Left hindlimb (tissue), 1 donor: ENCODE data around the gene CGB7.
A peak's percentile ranks its signal among the peaks of the same experiment; 100 is the strongest.
"Not testable (repeated sequence)": the region's sequence is repeated elsewhere in the genome, so short reads cannot be mapped to it uniquely, and the experiment has no call there.

Experiments used
- DNase-seq: peaks from one replicate; pipeline ENCODE4 v3.0.0-alpha.2; 2018

The CGB7 gene

DNA sequence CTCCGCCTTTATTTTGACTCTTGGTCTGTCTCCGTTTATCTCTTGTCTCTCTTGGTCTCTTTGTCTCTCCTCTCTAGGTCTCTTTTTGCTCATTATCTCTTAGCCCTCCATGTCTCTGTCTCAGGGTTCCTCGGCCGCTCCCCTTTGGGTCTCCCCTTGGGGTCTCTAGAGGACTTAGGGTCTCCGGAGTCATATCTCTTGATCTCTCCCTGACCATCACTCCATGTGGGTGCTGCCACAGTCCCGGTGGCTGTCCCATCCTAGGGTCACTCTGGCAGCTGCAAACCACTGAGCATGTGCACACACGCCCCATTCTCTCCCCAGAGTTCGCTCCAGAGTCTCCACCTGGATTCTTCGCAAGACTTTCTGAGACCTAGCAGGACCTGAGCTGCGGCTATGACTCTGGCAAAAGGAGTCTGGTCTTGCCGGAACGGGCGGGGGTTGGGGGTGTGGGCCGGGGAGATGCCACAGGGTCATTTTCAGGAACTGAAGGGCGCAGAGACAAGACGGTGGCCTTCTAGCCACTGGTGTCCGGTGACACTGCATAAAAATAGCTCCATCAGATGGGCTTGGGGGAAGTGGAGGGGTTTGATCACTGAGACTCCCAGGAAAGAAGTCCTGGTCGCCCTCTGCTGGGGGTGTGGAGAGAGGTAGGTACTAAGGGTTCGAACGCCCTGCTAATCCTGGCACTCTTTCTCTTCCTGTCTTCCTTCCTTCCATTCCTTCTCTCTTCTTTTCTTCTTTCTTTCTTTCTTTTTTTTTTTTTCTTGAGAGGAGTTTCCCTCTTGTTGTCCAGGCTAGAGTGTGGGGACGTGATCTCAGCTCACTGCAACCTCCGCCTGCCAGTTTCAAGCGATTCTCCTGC is 16.2 kb upstream of the CGB7 start:
- no peak for DNase-seq

- DNase-seq: no peak
Observed at GRCh38 chr19:49071860-49072547, 14.5 kb upstream of the CGB7 start.

DNA sequence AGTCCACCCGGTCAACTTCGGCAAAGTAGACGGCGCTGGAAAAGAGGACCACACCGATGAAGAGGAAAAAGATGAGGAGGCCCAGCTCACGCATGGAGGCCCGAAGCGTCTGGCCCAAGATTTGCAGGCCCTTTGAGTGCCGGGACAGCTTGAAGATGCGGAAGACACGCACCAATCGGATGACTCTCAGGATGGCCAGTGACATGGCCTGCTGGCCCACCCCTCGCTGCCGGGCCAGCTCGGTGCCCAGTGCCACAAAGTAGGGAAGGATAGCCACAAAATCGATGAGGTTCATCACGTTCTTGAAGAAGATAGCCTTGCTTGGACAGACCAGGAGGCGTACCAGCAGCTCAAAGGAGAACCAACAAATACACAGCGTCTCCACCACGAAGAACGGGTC is 12.9 kb upstream of the CGB7 start:
- DNase-seq: no peak

- no peak for DNase-seq
Observed at GRCh38 chr19:49069026-49069425, 11.5 kb upstream of the CGB7 start.

DNA sequence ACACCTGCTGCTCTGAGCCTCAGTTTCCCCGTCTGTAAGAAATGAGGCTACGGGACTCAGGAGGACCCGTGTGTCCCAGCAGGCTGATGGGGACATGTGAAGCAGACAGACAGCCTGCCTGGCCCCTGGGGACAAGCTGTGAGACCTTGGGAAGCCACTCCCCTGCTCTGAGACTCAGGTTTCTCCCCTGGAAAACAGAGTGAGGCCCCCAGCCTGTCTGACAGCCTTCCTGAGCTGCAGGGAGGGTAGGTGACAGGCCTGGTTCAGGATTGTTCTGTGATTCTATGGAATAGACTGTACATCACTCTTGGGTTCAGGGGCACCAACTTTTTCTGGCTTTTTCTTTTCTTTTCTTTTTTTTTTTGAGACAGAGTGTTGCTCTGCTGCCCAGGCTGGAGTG is 10.0 kb upstream of the CGB7 start:
- no peak for DNase-seq

- no peak for DNase-seq
Observed at GRCh38 chr19:49065905-49066512, 8.5 kb upstream of the CGB7 start.

GRCh38 chr19:49064768-49065611 is 7.4 kb upstream of the CGB7 start, which contains the start of gene NTF4:
TSS of gene NTF4 (minus strand) at chr19:49064818. CDS start at chr19:49061997, 2,821 bp downstream.
- DNase-seq: peak; percentile 44

- DNase-seq: no peak
Observed at GRCh38 chr19:49064029-49064629, 6.6 kb upstream of the CGB7 start.

DNA sequence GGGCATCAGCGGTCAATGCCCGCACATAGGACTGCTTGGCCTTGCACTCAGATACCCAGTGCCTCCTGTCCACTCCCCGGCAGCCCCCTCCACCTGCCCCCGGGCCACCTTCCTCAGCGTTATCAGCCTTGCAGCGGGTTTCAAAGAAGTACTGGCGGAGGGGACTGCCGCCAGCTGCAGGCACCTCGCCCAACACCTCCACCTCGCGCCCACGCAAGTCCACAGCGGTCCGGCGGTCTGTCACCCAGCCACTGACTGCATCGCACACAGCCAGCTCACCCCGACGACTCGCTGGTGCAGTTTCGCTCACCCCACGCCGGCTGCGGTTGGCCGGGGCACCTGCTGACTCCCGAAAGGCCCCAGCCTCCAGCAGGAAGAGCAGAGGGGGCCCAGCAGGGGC is 3.9 kb upstream of the CGB7 start:
- DNase-seq: no peak

GRCh38 chr19:49061000-49061399 is 3.5 kb upstream of the CGB7 start:
- DNase-seq: no peak

DNA sequence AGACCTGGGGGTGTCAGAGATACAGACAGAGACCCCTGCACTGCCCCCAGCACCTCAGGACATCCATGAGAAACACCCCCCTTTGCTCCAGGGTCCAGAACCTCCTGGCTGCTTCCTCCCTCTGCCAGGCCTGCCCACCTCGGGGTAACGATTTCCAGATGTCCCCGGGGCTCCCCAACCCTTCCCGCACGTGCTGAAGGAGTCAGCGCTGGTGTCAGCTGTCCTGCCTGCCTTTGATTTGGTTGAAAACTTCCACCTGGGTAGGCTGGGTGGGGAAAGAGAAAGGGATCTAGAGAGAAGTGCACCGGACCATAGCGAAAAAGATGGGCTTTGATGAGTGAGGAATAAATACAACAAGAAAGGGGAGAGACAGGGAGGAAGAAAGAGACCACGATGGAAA is 1.5 kb upstream of the CGB7 start:
- DNase-seq: no peak

GRCh38 chr19:49058562-49058961 is 1.0 kb upstream of the CGB7 start:
- DNase-seq: no peak

GRCh38 chr19:49056902-49057596 is 500 bp downstream of the CGB7 start:
- not testable (repeated sequence) for DNase-seq

GRCh38 chr19:49056101-49056901 is 1.2 kb downstream of the CGB7 start:
- peak; percentile 59 for DNase-seq

DNA sequence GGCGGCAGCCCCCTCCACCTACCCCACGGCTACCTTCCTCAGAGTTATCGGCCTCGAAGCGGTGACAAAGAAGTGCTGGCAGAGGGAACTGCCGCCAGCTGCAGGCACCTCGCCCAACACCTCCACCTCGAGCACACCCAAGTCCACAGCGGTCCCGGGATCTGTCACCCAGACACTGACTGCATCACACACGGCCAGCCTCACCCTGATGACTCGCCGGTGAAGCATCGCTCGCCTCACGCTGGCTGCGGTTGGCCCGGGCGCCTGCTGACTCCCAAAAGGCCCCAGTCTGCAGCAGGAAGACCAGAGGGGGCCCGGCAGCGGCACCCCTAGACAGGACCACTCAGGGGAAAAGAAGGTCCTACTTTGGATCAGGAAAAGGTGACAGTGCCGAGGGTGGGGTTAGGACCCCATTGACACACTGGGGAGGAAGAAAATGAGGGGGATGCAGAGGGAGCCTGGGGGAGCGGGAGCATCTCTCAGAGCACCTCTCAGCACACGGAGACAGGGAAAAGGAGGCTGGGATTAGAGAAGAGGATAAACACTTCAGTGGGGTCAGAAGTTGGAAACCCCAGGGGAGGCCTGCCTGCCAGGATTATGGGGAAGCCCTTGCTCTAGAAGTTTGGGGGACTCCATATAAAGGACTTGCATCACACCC is 7.0 kb downstream of the CGB7 start:
- DNase-seq: not testable (repeated sequence)

DNA sequence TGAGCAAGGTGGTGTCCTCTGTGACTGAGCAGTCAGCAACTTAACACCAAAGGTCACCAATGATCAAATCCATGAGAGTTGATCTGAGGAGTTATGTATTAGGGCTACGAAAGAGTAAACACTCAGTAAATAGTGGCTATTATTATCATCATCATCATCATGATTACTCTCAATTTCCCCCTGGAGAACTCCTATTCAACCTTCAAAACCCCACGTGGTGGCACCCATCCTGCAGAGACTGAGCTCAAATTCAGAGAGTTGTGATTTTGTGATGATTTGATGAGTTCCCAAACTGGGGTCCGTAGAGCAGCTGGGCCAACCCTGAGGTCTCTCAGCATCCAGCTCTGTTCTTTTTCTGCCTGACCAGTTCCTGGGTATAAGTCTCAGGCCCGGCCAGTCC is 7.7 kb downstream of the CGB7 start:
- DNase-seq: not testable (repeated sequence)

DNA sequence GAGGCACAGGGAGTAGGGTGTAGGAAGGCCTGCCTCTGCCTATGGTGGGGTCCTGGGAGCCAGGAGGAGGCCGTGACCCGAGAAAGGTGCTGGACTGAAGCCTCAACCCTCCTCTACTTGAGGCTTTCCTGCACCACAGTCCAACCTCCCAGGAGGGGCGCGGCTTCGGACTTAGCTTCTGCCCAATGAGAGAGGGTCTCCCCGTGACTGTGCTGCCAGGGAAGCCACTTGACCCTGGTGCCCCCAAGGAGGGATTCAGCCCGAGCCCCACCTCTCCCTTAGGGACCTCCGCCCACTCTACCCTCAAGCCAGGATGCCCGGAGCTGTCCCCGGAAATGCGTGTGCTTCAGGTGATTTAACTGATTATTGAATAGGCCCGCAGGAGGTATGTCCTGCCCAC is 8.5 kb downstream of the CGB7 start, which contains the start of gene CGB8:
Gene CGB8 (minus strand): TSS at position 101 of the 400 bp plus-strand sequence. CDS start 372 bp downstream, outside the sequence.
- DNase-seq: not testable (repeated sequence)

DNA sequence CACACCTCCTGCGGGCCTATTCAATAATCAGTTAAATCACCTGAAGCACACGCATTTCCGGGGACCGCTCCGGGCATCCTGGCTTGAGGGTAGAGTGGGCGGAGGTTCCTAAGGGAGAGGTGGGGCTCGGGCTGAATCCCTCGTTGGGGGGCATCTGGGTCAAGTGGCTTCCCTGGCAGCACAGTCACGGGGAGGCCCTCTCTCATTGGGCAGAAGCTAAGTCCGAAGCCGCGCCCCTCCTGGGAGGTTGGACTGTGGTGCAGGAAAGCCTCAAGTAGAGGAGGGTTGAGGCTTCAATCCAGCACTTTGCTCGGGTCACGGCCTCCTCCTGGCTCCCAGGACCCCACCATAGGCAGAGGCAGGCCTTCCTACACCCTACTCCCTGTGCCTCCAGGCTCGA is 14.0 kb downstream of the CGB7 start, which contains the start of gene CGB5:
Gene CGB5 (plus strand): TSS at position 301 of the 400 bp plus-strand sequence. CDS start 362 bp downstream, outside the sequence.
- DNase-seq: not testable (repeated sequence)

- DNase-seq: not testable (repeated sequence)
Observed at GRCh38 chr19:49042666-49043065, 14.9 kb downstream of the CGB7 start.

- DNase-seq: no peak
Observed at GRCh38 chr19:49042177-49042576, 15.4 kb downstream of the CGB7 start.
